Kasumi-1 (cell line): ENCODE measurements around the gene SECTM1.
"Not testable (repeated sequence)": the region's sequence is repeated elsewhere in the genome, so short reads cannot be mapped to it uniquely, and the experiment has no call there.

Source experiments
- DNase-seq, 2 experiments: peaks; one replicate each; lab custom pipeline; 2025; lab: John Stamatoyannopoulos, UW

The SECTM1 gene

GRCh38 chr17:82347994-82348393 is 14.4 kb upstream of the SECTM1 start:
- not testable (repeated sequence) for DNase-seq

- peak; percentile 37 to 43 for DNase-seq
Measured at GRCh38 chr17:82346342-82347300, 13.1 kb upstream of the SECTM1 start.

GRCh38 chr17:82345151-82345976 is 11.8 kb upstream of the SECTM1 start:
- no peak for DNase-seq

GRCh38 chr17:82344175-82344907 is 10.8 kb upstream of the SECTM1 start:
- DNase-seq = no peak

GRCh38 chr17:82343560-82343959 is 10.0 kb upstream of the SECTM1 start:
- no peak for DNase-seq

- no peak for DNase-seq
Measured at GRCh38 chr17:82342361-82343079, 9.0 kb upstream of the SECTM1 start.

GRCh38 chr17:82339634-82340580 is 6.3 kb upstream of the SECTM1 start:
- DNase-seq = no peak

- DNase-seq = no peak
Measured at GRCh38 chr17:82338858-82339633, 5.5 kb upstream of the SECTM1 start.

GRCh38 chr17:82334622-82335394 is 1.2 kb upstream of the SECTM1 start:
- peak; percentile 45 to 56 for DNase-seq

- DNase-seq = no peak
Measured at GRCh38 chr17:82334204-82334621, 647 bp upstream of the SECTM1 start.

- DNase-seq = no peak
Measured at GRCh38 chr17:82332669-82333278, 792 bp downstream of the SECTM1 start.

- no peak for DNase-seq
Measured at GRCh38 chr17:82331345-82331939, 2.1 kb downstream of the SECTM1 start.

GRCh38 chr17:82330322-82331239 is 3.0 kb downstream of the SECTM1 start:
- DNase-seq = no peak

GRCh38 chr17:82329683-82330321 is 3.8 kb downstream of the SECTM1 start:
- DNase-seq = no peak

GRCh38 chr17:82328994-82329507 is 4.5 kb downstream of the SECTM1 start:
- DNase-seq = no peak
